A673 (cell line): Measurements from ENCODE around the gene JCAD. TPM values are rescaled to one million over a fixed set of nuclear protein-coding genes. Genes with fewer than 3 reads are reported as not detected.

Experiments used
- BruUV-seq: library from RNA; stranded (reverse); fragments of 400-500 nt; replicated peaks from 2 replicates; lab custom pipeline; 2021; lab: Mats Ljungman, UMichigan
- CTCF ChIA-PET: fragments of 300-600 bp; sonication (Branson Sonifier 250); formaldehyde crosslinking; loops from one replicate; lab custom pipeline; 2022; ENCODE audit warnings: antibody characterized with exemption; lab: Charles Lee
- POLR2A ChIA-PET: fragments of 300-600 bp; sonication (Branson Sonifier 250); formaldehyde crosslinking; loops from one replicate; lab custom pipeline; 2022; ENCODE audit warnings: antibody characterized with exemption; ENCODE audit not compliant: low non-redundant PET; lab: Charles Lee
- DNase-seq: peaks from one replicate; pipeline ENCODE4 v3.0.0-alpha.2; 2015; ENCODE audit warnings: low spot score
- H3K27ac ChIP-seq: fragments of 200-600 bp; sonication (generic); 2 replicates; pipeline ENCODE4 v1.5.1; 2016; ENCODE audit warnings: mixed run types, low read depth, mild to moderate bottlenecking, mixed read lengths, antibody characterized with exemption, low read length; ENCODE audit not compliant: poor library complexity, severe bottlenecking
- H3K27me3 ChIP-seq: fragments of 200-600 bp; sonication (generic); replicated peaks from 2 replicates; pipeline ENCODE4 v1.6.1; 2017; ENCODE audit warnings: mixed run types, low read depth, mild to moderate bottlenecking, mixed read lengths, antibody characterized with exemption, low read length; ENCODE audit not compliant: insufficient read depth, poor library complexity
- H3K36me3 ChIP-seq: fragments of 200-600 bp; sonication (generic); 2 replicates; pipeline ENCODE4 v1.6.1; 2016; ENCODE audit warnings: mixed run types, mild to moderate bottlenecking, mixed read lengths, antibody characterized with exemption, low read length; ENCODE audit not compliant: insufficient read depth, poor library complexity, severe bottlenecking
- H3K4me1 ChIP-seq: fragments of 200-600 bp; sonication (generic); 2 replicates; pipeline ENCODE4 v1.6.1; 2017; ENCODE audit warnings: mixed run types, mild to moderate bottlenecking, mixed read lengths, antibody characterized with exemption, low read length; ENCODE audit not compliant: insufficient read depth, poor library complexity, severe bottlenecking
- H3K4me3 ChIP-seq: fragments of 200-600 bp; sonication (generic); 2 replicates; pipeline ENCODE4 v1.5.1; 2016; ENCODE audit warnings: low read depth, mixed run types, mild to moderate bottlenecking, mixed read lengths, low read length; ENCODE audit not compliant: poor library complexity, severe bottlenecking
- H3K9me3 ChIP-seq: fragments of 200-600 bp; sonication (generic); 2 replicates; pipeline ENCODE4 v1.6.1; 2016; ENCODE audit warnings: mixed run types, low read depth, mild to moderate bottlenecking, mixed read lengths, antibody characterized with exemption, low read length; ENCODE audit not compliant: poor library complexity, severe bottlenecking
- CTCF ChIP-seq: fragments of 300-800, 200-600 bp; sonication (generic); conservative IDR thresholded peaks from 2 replicates; pipeline ENCODE4 v1.5.1; 2017; ENCODE audit warnings: low read depth, mild to moderate bottlenecking, antibody characterized with exemption, low read length, moderate library complexity, mixed read lengths
- EZH2 ChIP-seq: fragments of 200-600 bp; sonication (generic); IDR thresholded peaks from 2 replicates; pipeline ENCODE4 v1.6.1; 2017; ENCODE audit warnings: borderline replicate concordance, low read depth, mild to moderate bottlenecking, mixed read lengths, antibody characterized with exemption, low read length; ENCODE audit not compliant: poor library complexity, severe bottlenecking
- intact Hi-C: fragments of 100-400 bp; cut with micrococcal nuclease; formaldehyde crosslinking; loops from one replicate; pipeline ENCODE4 v1.10.0; 2022; ENCODE audit not compliant: unreplicated experiment
- total RNA-seq: library from RNA; stranded (reverse); gene quantifications from 2 replicates; pipeline ENCODE4 v1.2.3, GENCODE V29; 2021

Gene JCAD
- total RNA-seq, 1 experiment from 2014 or later = 65.8 TPM

DNA sequence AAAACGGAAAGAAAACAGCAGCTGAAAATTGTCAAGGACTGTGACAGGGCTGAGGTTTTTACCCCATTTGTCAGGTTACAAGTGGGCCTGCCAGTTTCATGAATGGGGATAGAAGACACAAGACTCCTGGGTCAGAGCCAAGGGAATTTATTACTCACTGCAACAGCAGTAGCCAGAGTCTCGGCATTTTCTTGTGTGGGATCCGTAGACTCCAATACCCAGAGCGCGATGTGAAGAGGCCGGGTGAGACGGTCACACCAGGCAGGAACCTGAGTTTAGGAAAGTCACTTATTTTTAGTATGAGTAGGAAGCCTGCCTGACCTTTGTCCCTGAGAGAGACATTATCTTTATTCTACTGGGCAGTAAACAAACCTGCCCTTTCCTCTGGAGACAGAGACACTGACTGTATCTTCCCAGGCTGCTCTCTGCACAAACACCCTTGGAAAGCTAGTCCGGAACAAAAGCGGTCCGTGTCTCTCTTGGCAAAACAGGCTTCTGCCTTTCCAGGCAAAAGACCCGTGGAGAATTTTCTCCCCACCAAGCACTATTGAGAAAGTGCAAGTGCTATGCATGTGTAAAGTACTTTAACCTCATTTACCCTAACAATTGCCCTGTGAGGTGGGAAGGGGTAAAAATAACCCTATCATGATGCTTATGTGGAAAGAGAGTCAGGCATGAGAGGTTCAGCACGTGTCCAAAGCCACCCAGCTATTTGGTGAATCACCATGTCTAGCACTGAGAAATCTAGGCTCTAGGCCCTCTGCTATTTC lies 58.4 kb downstream of the JCAD start:
- peak; percentile 77 for DNase-seq
- no peaks in the 10 kb centered on the region for H3K27me3 ChIP-seq

GRCh38 chr10:29998142-29998808 lies 61.1 kb downstream of the JCAD start:
- Histone ChIP-seq H3K4me1 (peaks cover 23% of the 10 kb centered on the region), H3K27me3 (no peaks in the 10 kb centered on the region), H3K36me3 (no peaks in the 10 kb centered on the region), H3K9me3 (no peaks in the 10 kb centered on the region), H3K27ac (no peak overlapping the region), H3K4me3 (no peak overlapping the region)
- ChIA-PET CTCF (interaction anchor here (0.5 to 1.5 kb wide), 10 partner anchors 28 to 593 kb away, joined by 3 to 14 read pairs (median 5); partner anchors contain the start of gene MTPAP), POLR2A (no interaction called here)
- intact Hi-C loops = loop anchor here (1.0 to 10.0 kb wide), 4 partner anchors 243 to 597 kb away; no protein-coding TSS in a partner anchor
- BruUV-seq = no TSS peak
- peak; percentile 90 for DNase-seq
- TF ChIP-seq CTCF (peak; percentile 99), EZH2 (no peak)

More for the DNA sequence above, 58.4 kb downstream of the JCAD start:
- Histone ChIP-seq H3K4me1 (peaks cover 22% of the 10 kb centered on the region), H3K27ac (no peak overlapping the region), H3K36me3 (no peaks in the 10 kb centered on the region), H3K4me3 (no peak overlapping the region), H3K9me3 (no peaks in the 10 kb centered on the region)
- intact Hi-C loops = no loop called here
- CTCF ChIA-PET = interaction anchor here (0.7 to 1.0 kb wide), 2 partner anchors 22 to 240 kb away, joined by 3 read pairs; no protein-coding TSS in a partner anchor
- no TSS peak for BruUV-seq
- POLR2A ChIA-PET = no interaction called here
- no peak for TF ChIP-seq EZH2
- TF ChIP-seq CTCF = no peak

DNA sequence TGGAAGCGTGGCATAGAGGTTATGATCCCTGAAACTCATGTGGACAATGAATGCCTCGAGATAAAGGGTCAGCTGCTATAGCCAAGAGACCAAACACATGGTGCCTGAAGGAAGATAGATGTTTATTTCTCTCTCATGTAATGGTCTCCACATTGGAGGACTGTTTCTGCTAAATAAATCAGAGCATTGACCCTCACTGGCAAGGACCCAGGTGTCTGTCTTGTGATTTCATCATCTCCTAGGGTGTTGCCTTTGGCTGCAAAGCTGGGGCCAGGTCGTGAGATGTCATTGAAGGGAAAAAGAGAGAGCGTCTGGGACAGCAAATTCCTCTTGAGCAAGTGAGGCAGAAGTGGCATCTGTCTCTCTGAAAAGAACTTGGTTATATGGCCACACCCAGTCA lies 64.6 kb downstream of the JCAD start:
- H3K9me3 ChIP-seq = no peaks in the 10 kb centered on the region
- TF ChIP-seq EZH2 = no peak
- TF ChIP-seq CTCF = no peak
- peaks cover 13% of the 10 kb centered on the region for H3K4me1 ChIP-seq
- DNase-seq = no peak
- H3K27ac ChIP-seq = no peak overlapping the region
- no peak overlapping the region for H3K4me3 ChIP-seq
- H3K36me3 ChIP-seq = no peaks in the 10 kb centered on the region
- no peaks in the 10 kb centered on the region for H3K27me3 ChIP-seq
- BruUV-seq = no TSS peak
- intact Hi-C loops = loop anchor here (10.0 kb wide), 1 partner anchor 600 kb away; no protein-coding TSS in a partner anchor
- ChIA-PET POLR2A (no interaction called here), CTCF (no interaction called here)
